ENCODE data around the gene NFIA. TPM values are rescaled to one million over a fixed set of nuclear protein-coding genes. Genes with fewer than 3 reads are reported as not detected.

NFIA gene
- total and polyA plus RNA-seq, 9 of the 15 experiments (the other 6 are each of a cell fraction or from before 2014, with no cell fraction given): 5.3 to 24.9 (median 9.8) TPM

DNA sequence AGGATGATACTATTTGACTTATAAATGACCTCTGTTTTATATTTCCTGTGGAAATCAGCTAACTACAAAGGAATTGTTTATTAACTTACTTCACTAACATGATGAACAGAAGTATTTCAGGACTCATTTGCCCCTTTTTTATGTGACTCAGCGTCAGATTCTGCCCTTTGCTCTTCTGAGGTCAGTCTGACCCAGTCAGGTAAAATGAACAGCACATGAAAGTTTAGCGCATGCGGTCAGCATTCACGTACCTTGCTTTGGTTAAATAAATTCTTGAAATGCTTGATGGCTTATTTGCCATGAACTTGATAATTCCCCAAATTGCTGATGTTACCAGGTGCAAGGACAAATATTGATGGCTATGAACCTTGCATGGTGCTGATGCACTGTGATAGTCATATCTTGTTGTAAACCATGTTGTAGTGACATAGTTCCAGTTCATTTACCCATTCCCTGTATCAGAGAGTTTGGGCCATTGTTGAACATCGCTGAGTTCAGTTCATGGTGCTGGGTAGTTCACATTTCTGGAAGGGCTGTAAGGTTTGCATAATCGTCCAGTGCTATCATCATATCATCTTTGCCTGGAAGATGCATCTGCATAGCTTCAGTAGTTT is 133.4 kb downstream of the NFIA start:
- H3K9me1 ChIP-seq (ENCODE audit: control insufficient read depth, insufficient read depth, low read length): no peaks in the 10 kb centered on the region
- ATAC-seq (no peak), FAIRE-seq (peak; percentile 78), DNase-seq (ENCODE audit: extremely low read depth in 1 of 4, low spot score in 3 of 4) (no peak)
- in situ Hi-C loops (cut with MboI): no loop called here
- no TSS peak for BruUV-seq (replicated peaks)
- no peaks in the 10 kb centered on the region for H3K27me3 ChIP-seq (ENCODE audit: control insufficient read depth in 2 of 2, insufficient read depth in 2 of 2, low read length in 2 of 2)
- intact Hi-C loops (cut with micrococcal nuclease): no loop called here
- H3K4me3 ChIP-seq: no peak overlapping the region
- no peaks in the 10 kb centered on the region for H4K20me1 ChIP-seq (replicated peaks; ENCODE audit: control insufficient read depth, insufficient read depth, low read length)
- H3K4me2 ChIP-seq (ENCODE audit: insufficient read depth, low read length): no peak overlapping the region
- TF ChIP-seq ZBTB12 (CRISPR knock-in tag; IDR thresholded peaks at IDR 0.05) (no peak), ADNP (tag; IDR thresholded peaks at IDR 0.05) (no peak), DLX4 (CRISPR knock-in tag; IDR thresholded peaks at IDR 0.05) (no peak), ILK (tag; IDR thresholded peaks at IDR 0.05; ENCODE audit: borderline replicate concordance, low read depth) (no peak), ZC3H11A (IDR thresholded peaks at IDR 0.05; ENCODE audit: low read depth, low read length) (no peak), NFIC (IDR thresholded peaks at IDR 0.05) (no peak), IFI16 (CRISPR knock-in tag; IDR thresholded peaks at IDR 0.05) (no peak), NCOA2 (IDR thresholded peaks at IDR 0.05; ENCODE audit: partially characterized antibody in 2 of 2) (no peak), NR2C2 (CRISPR knock-in tag; IDR thresholded peaks at IDR 0.05) (no peak), NR2C2 (tag; IDR thresholded peaks at IDR 0.05) (no peak), ZNF766 (CRISPR knock-in tag; conservative IDR thresholded peaks at IDR 0.05) (no peak), ELF1 (tag; IDR thresholded peaks at IDR 0.05) (no peak), FOXA3 (CRISPR knock-in tag; conservative IDR thresholded peaks at IDR 0.05 in 1 of 2, IDR thresholded peaks at IDR 0.05 in 1 of 2) (no peak), ELF4 (CRISPR knock-in tag; IDR thresholded peaks at IDR 0.05) (no peak)
- H3K4me1 ChIP-seq (replicated peaks in 1 of 2; ENCODE audit: control insufficient read depth in 2 of 2, insufficient read depth in 2 of 2, low read length in 2 of 2): no peaks in the 10 kb centered on the region
- H3K27ac ChIP-seq (ENCODE audit: extremely low read depth, low read depth, low read length): no peak overlapping the region
- H3K36me3 ChIP-seq (ENCODE audit: control insufficient read depth, insufficient read depth, low read length): peaks cover 8% of the 10 kb centered on the region; the same call in 2 of the 3 replicates
- WGBS (ENCODE audit: insufficient coverage, low coverage, missing lambda C conversion rate): 78% methylated on average over 6 of the region's 6 CpGs
- no peak overlapping the region for H3K9ac ChIP-seq (ENCODE audit: insufficient read depth in 1 of 2, low read depth in 2 of 2, low read length in 2 of 2)
- ChIA-PET CTCF (ENCODE audit: low intra/inter-chr PET ratio) (no interaction called here), POLR2A (interaction anchor here (1.0 kb wide), 1 partner anchor 23 kb away, joined by 3 read pairs; no protein-coding TSS in a partner anchor)
- H3K9me3 ChIP-seq (replicated peaks; ENCODE audit: control insufficient read depth, insufficient read depth, low read depth, low read length): peaks cover 9% of the 10 kb centered on the region
- peaks cover 53% of the 10 kb centered on the region for H3K79me2 ChIP-seq (ENCODE audit: control insufficient read depth, insufficient read depth, low read length)
- H2AFZ ChIP-seq (ENCODE audit: low read depth, low read length): no peak overlapping the region
